ENCODE data around the gene SH3BP4.

- no peak for TF ChIP-seq CTCF (IDR thresholded peaks at IDR 0.05; ENCODE audit: borderline replicate concordance, extremely low read depth, low read length, poor library complexity, severe bottlenecking)
- TF ChIP-seq EZH2 (IDR thresholded peaks at IDR 0.05; ENCODE audit: borderline replicate concordance, low read depth, low read length, severe bottlenecking), result no peak
Observed at GRCh38 chr2:235054475-235054874, 102.7 kb downstream of the SH3BP4 start.

Data from DND-41 (cell line).